Pulmonary artery endothelial cell (primary cell): ENCODE results near the gene PPM1E. TPM values are rescaled to one million over a fixed set of nuclear protein-coding genes. Genes with fewer than 3 reads are reported as not detected.

Experiments used
- DNase-seq: peaks from one replicate; pipeline ENCODE4 v3.0.0-alpha.2; 2011; ENCODE audit warnings: low read depth, low spot score
- total RNA-seq: library from RNA; depleted of rRNA; stranded (reverse); fragments of >200 nt; gene quantifications from 2 replicates; pipeline ENCODE4 v1.2.3, GENCODE V29; 2014

Gene PPM1E
- total RNA-seq, 1 donor from 2014 or later: not detected

DNA sequence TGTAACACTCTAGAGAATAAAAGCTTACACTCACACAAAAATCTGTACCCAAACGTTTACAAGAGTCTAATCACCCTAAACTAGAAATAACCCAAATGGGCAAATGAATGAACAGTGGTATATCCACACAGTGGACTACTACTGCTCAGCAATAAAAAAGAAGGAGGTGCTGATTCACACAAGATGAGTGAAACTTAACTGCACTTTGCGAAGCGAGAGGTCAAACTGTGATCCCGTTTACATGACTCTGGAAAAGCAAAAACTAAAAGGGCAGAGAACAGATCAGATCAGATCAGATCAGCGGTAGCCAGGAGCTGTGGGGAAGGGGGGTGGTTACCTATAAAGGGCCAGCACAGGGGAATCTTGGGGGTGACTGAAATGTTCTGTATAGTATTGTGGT is 237.7 kb downstream of the PPM1E start:
- no peak for DNase-seq

DNA sequence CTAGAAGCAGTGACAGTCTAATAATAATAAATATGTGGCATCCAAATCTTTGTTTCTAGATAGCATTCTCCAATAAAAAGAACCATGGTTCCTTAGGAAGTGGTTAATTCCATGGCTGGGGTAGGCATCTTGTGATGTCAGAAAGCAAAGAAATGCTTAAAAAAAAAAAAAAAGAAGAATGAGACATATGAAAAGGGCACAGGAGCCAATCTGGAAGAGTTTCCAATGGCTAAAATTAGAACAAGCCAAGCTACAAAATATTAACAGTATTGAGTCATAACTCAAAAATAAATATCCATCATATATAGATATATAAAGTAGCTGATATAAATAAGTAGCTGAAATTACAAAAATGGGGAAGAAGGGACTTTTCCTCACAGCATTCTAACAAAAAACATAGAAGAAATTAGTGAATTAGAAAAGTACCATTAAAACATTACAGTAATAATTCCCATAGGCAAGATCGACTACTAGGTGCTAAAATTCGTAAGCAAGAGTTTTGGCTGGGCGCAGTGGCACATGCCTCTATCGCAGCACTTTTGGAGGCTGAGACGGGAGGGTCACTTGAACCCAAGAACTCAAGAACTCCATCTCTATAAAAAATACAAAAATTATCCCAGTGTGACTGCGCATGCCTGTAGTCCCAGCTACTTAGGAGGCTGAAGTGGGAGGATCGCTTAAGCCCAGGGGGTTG is 239.7 kb downstream of the PPM1E start:
- no peak for DNase-seq

DNA sequence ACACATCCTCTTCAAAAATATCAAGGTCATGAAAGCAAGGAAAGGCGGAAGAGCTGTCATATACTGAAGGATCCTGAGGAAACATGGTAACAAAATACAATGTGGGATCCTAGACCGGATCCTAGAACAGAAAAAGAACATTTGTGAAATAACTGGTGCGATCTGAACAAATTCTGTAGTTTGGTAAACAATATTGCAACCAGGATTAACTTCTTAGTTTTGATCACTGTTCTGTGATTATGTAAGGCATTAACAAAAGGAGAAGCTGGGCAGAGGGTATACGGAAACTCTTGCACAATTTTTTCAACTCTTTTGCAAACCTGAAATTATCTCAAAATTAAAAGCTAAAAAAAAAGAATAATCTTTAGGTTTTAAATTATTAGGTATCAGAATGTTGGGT is 241.3 kb downstream of the PPM1E start:
- no peak for DNase-seq

DNA sequence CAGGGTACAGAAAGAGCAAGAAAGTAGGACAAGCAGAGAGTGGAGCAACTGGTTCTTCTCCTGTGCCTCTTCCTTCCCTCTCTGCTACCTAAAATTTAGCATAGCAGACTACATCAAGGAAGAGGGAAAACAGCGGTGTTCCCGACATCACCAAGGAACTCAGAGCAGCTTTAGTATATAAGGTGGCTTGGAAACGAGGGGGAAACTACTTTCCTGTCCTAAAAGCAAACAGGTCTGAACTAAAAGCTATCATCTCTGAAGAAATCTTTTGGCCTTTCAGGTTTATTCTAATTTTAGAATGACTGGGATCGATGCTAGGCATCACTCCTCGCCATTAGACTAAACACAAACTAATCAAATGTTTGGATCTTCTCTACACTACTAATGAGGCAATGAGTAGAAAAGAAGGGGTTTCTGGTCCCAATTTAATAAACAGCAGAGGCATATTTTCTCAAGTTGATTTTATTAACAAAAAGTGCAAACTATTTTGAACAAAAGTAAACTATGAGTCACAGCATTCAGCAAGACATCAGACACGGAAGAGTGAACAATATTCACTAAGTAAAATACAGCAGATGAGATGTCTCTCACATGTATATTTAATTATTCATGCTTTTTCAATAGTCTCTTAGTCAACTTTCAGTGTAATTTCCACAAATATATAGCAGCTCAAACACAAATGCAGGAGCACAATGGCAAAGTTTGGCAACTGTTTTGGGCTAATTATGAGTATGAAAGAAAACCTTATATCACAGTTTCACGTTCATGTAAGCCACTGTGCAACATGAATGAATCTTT is 242.3 kb downstream of the PPM1E start:
- DNase-seq: no peak

DNA sequence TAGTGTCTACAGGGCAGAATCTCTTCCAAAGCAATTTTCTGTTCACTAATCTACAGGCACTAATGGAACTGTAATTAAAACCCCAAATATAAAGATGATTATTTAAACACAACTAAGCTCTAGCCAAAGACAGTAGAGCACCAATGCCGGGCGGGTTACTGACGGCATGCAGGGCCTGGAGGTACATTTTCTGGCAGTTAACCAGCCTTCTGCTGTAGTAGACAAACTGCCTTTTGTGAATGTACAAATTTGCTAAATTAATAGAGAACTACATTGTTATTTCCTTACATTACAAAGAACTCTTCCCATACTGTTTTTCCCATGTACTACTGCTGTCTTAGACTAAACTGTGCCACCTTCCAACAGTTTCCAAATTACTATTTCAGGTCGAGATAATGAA is 243.2 kb downstream of the PPM1E start:
- DNase-seq: no peak

DNA sequence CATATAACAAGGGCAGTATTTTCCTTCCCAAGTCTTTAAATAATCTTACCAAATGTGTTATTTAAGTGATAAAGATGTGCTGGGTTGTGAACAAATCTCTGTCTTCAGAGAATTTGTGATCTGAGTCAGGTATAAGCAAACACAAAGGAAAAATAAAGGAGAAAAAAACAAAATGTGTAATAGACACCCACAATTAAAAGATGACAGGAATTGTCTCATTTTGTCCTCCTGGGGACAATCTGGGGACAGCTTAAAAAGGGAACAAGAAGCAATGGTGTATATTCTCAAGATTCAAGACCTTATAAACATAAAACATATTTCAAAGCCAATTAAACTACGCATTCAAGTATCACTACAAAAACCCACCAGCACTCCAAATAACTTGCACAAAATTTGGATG is 243.8 kb downstream of the PPM1E start:
- DNase-seq: no peak

DNA sequence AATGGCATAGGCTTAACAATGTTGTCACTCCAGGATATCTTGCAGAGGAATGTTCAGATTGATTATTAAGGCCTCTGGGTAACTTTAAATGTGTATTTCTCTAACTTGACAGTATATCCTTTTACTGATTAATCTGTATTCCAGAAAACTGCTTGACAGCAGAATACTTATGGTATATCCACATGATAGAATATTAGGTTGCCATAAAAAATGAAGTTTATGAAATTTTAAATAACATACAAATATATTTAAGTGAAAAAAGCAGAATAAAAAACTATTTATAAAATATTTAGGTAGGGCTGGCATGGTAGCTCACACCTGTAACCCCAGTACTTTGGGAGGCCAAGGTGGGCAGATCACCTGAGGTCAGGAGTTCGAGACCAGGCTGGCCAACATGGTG is 244.4 kb downstream of the PPM1E start:
- DNase-seq: no peak

DNA sequence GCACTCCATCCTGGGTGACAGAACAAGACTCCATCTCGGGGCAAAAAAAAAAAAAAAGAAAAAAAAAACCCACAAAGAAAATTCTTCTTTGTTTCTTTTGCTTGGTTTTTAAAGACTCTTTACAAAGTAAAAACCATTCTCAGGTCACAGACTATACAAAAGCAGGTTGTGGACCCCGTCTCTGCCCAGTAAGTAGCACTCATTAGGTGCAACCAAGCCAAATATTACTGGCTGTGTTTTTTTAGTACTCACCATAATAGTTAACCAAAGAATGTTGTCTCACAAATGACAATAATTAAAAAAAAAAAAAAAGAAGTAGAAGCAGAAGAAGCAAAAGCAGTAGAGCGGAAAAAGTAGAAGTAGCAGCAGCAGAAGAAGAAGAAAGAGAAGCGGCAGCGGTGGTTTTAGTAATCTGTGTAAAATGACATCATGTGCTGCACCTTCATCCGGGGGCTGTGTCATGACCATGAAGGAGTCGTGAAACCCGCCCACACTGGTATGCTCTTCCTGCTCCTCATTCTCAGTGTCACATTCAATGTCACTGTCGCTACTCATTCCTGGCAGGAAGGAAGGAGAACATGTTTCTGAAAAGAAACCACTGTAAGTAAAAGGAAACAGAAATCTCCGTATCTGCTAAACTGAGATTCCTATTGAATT is 245.6 kb downstream of the PPM1E start:
- peak; percentile 55 for DNase-seq

DNA sequence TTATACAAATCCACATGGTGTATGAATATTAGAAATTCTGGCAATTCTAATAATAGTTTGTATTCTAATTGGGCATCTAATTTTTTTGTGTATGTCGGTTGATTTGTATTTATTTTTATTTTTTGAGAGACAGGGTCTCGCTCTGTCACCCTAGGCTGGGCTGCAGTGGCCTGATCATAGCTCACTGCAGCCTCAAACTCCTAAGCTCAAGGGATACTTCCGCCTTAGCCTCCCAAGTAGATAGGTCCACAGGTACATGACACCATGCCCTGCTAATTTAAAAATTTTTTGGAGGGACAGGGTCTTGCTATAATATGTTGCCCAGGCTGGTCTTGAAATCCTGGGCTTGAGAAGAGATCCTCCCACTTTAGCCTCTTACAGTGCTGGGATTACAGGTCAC is 246.5 kb downstream of the PPM1E start:
- no peak for DNase-seq

DNA sequence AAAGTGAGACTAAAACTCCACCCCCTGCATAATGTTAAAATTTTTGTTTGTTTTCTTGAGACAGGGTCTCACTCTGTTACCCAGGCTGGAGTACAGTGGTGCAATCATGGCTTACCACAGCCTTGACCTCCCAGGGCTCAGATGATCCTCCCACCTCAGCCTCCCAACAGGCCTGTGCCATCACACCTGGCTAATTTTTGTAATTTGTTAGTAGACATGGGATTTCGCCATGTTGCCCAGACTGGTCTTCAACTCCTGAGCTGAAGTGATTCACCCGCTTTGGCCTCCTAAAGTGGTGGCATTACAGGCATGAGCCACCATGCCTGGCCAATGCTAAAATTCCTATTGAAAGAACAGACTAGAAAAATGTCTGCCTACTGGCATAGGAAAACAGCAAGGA is 247.2 kb downstream of the PPM1E start:
- no peak for DNase-seq

DNA sequence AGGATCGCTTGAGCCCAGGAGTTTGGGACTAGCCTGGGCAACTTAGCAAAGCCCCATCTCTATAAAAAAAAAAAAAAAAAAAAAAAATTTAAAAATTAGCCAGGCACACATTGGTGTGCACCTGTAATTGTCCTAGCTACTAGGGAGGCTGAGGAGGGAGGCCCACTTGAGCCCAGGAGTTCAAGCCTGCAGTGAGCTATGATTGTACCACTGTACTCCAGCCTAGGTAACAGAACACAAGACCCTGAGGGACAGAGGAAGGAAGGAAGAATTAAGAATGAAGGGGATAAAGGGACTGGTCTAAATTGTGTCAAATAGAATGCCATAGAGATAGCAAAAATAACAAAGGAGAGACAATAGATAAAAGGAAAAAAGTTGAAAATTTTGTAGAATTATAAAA is 248.2 kb downstream of the PPM1E start:
- no peak for DNase-seq

DNA sequence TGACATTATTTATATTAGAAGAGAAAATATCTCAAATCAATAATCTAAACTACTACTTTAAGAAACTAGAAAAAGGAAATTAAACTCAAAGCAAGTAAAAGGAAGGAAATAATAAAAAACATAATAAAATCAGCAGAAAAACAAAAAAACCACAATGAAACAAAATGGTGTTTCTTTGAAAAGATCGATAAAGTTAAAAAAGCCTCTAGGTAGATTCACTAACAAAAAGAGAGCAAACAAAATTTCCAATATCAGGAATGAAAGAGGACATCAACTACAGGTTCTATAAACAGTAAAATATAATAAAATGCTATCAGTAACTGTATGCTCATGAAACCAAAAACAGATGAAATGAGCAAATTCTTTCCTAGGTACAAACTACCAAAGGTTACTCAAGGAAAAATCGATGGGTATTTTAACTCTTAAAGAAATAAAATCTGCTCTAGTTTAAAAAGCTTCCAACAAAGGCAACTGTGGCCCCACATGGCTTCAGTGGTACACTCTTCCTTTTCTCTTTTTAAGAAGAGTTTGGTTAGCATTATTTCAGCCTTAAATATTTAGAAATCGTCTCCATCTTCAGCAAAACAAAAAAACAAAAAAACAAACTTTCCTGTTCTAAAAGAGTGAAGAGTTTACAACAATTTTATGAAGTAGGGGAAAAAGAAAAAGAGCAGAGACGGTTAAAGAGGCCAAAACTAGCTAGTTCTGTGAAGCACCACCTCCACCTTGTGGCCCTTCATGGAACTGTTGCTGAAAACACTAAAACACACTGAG is 248.9 kb downstream of the PPM1E start:
- peak; percentile 13 for DNase-seq

DNA sequence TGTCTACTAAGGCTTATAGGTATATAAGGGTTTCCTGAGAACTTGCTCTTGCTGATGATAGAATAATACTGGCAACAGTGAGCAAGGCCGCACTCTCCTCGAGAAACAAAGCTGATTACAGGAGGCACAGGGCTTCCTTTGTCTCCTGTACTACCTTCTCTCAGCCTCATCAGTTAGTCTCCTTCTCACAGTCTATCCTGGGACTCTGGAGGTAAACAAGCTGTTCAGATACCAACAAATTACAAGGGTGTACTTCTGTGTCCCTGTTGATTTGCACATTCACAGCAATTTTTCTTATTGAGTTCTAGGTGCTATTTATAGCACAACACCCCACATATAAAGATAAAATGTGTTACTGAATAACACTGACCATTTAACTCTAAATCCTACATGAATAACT is 252.3 kb downstream of the PPM1E start:
- DNase-seq: no peak

DNA sequence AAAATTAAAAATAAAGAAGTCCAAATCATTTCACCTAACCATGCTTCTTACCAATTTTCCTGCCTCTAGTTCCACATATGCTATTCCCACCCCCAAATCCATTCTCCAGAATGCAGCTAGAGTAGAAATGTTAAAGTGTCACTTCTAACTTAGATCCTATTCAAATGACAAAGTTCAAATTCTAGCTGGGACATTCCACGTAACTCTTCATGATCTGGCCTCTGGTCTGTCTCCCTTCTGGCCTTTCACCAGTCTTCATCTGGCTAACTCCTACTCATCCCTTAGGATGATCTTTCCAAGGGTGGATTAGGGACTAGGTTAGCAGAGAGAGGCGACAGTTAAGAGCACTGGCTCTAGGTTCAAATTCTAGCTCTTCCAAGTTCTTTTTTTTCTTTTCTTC is 253.1 kb downstream of the PPM1E start:
- DNase-seq: no peak

DNA sequence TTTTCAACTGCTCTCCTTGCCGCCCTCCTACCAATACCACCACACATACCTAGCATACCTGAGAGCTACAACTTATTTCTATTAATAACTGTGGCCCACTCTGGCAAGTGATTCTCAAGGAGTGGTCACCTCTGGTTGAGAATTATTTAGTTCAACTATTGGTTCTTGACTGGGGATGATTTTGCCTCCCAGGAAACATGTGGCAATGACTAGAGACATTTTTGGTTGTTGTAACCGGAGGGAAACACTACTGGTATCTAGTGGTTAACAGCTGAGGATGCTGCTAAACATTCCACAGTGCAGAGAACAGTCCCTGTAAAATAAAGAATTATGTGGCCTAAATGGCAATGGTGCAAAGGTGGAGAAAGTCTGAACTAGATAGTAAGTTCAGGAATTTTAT is 254.4 kb downstream of the PPM1E start:
- DNase-seq: no peak

DNA sequence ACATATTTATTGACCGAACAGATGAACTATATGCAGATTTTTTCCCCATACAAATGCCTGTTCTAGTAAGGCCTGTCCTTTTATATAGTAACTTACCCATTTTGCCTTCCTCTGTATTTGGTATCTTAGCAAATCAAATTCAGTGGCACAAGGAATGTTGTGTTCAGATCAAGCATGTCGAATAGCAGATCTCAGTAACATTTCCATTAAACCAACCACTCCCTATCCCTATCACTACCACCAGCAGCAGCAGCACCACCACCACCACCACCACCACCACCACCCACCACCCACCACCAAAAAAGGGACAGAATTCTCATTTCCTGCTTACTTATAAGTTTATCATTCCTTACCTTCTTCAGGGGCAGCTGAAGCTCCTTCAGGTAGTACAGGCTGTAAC is 256.3 kb downstream of the PPM1E start:
- DNase-seq: no peak

DNA sequence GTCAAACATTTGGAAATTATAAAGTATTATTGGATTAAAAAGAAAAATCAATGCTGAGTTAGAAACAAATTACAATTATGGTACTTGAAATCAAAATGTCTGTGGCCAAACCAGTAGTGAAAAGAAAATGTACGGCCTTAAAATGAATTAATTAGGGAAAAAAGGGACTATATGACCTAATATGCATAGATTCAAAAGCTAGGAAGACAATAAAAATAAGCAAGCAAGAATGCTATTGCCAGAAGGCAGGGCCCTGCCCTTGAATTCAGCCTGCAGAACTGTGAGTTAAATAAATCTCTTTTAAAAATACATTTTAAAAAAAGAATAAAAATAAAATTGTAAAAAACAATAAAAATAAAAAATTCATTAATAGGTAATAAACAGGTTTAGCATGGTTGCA is 262.4 kb downstream of the PPM1E start:
- no peak for DNase-seq

DNA sequence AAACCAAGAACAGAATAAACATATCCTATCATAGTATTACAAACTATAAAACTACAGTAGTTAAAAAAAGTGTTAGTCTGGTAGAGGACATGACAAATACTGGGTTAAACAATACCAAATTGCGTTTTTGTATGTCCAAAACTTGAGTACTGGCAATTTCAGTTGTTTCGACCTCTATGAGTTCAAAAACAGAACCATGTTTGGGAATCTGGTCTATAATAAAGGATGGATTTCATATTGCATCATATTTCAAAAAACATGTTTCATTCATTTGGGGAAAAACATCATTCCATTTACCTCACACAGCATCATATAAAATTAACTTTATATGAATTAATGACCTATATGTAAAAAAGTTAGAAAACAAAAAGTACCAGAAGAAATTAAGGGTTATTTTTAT is 269.3 kb downstream of the PPM1E start:
- DNase-seq: no peak

DNA sequence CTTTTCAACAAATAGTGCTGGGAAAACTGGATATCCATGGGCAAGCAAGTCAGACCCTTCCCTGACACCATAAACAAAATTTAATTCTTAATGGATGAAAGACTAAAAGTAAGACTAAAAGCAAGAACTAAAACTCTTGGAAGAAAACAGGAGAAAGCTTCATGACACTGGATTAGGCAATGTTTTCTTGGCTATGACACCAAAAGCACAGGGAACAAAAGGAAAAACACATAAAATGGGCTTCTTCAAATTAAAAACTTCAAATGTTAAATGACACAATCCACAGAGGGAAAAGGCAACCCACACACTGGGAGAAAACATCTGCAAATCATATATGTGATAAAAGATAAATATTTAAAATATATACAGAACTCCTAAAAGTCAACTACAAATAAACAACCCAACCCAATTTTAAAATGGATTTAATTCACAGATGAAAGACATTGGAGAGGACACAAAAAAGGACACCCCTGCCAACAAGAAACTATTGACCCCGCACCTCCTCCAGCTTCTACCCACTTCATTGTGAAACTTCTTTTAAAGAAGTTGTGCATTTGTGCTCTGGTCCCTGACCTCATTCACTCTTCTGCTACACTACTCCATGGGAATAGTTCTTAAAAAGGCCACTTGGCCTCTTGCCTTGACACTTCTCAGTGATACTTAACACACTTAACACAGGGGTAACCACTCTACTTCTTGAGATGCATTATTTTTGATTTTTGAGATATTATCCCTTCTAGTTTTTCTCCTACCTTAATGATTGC is 270.7 kb downstream of the PPM1E start:
- DNase-seq: no peak

DNA sequence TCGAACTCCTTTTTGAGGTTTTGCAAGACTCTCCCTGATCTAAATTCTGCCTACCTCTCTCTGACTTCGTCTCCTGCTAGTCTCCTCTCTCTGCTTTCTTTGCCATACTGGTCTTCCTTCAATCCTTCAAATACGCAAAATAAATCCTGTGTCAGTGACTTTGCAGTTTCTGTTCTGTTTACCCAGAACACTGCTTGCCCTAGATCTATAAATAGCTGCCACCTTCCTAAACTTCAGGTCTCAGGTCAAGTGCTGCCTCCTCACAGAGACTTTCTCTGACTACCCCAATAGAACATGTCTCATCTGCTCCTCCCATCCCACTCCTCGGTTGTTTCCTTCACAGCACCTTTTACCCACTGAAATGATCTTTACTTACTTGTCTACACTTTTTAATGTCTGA is 272.1 kb downstream of the PPM1E start:
- DNase-seq: no peak

DNA sequence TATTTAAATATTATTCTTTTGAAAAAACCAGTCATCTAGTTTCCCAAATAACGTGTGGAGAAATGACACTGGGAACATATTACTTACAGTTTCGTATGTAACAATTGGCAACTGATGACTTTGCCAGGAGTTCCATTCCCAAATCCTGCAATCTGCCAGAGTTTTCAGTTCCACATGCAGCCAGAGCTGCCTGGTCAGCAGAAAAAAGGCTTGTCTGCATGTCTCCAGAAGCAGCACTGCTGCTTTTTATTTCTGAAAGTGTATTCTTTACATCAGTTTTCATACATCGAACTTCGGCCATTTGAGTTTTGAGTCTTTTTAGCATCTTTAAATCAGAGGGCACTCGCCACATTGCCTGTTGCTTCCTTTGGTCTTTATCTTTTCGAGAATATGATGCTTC is 272.7 kb downstream of the PPM1E start:
- no peak for DNase-seq
